Stomach (tissue), 9 donors: ENCODE measurements around the gene ADNP. TPM values are rescaled to one million over a fixed set of nuclear protein-coding genes. Genes with fewer than 3 reads are reported as not detected.

Experiments used
- DNase-seq, 2 donors: peaks; one replicate each; pipeline versions ENCODE4 v3.0.0 to v3.0.0-alpha.2; 2013 to 2019
- H3K27ac ChIP-seq, 5 donors: fragments of 200-600 bp in 4 of 5; sonication (generic) in 4 of 5; one replicate each; pipeline ENCODE4 v1.5.1; 2013 to 2019; ENCODE audit warnings: mild to moderate bottlenecking in 1 of 5, moderate library complexity in 1 of 5
- H3K27me3 ChIP-seq, 3 donors: fragments of 200-600 bp; sonication (generic); one replicate each; pipeline ENCODE4 v1.5.1; 2017 to 2019; ENCODE audit warnings: mixed run types in 1 of 3
- H3K36me3 ChIP-seq, 4 donors: fragments of 200-600 bp; sonication (generic); 1 replicate in 3 of 4; 2 replicates in 1 of 4; pipeline ENCODE4 v1.5.1; 2016 to 2019
- H3K4me1 ChIP-seq, 4 donors: fragments of 200-600 bp; sonication (generic); one replicate each; pipeline ENCODE4 v1.5.1; 2016 to 2019
- H3K4me3 ChIP-seq, 4 donors: fragments of 200-600 bp; sonication (generic) in 3 of 4; one replicate each; pipeline ENCODE4 v1.5.1; 2016 to 2019; ENCODE audit warnings: mild to moderate bottlenecking in 1 of 4
- H3K9me3 ChIP-seq, 4 donors: fragments of 200-600 bp; sonication (generic); one replicate each; pipeline ENCODE4 v1.5.1; 2016 to 2019
- CTCF ChIP-seq, 7 experiments: fragments of 450-650 bp in 4 of 7; fragments of 200-600 bp in 3 of 7; sonication (generic) in 3 of 7; IDR thresholded peaks; one replicate each; pipeline ENCODE4 v1.5.1; 2016 to 2019; ENCODE audit warnings: antibody characterized with exemption in 7 of 7, control low read depth in 2 of 7, mild to moderate bottlenecking in 1 of 7
- EP300 ChIP-seq: sonication (generic); formaldehyde crosslinking; IDR thresholded peaks from one replicate; pipeline ENCODE4 v1.6.1; 2017; ENCODE audit warnings: antibody characterized with exemption
- POLR2A ChIP-seq, 4 donors: fragments of 450-650 bp; IDR thresholded peaks; one replicate each; pipeline ENCODE4 v1.6.1; 2016; ENCODE audit warnings: antibody characterized with exemption in 4 of 4, control low read depth in 2 of 4, mild to moderate bottlenecking in 1 of 4, moderate library complexity in 1 of 4
- POLR2AphosphoS5 ChIP-seq, 3 donors: sonication (generic); formaldehyde crosslinking; IDR thresholded peaks; one replicate each; pipeline ENCODE4 v1.6.1; 2016; ENCODE audit warnings: antibody characterized with exemption in 3 of 3
- whole genome bisulfite sequencing, 5 donors: extraction: QIAGEN DNeasy Blood & Tissue Kit in 3 of 5; methylation state at CpG; one replicate each; pipeline versions ENCODE4 v1.1.5 to v1.1.7; 2013 to 2018; 5-methylcytosine and 5-hydroxymethylcytosine counted together
- intact Hi-C: fragments of 100-400 bp; cut with DNase I; formaldehyde crosslinking; loops from one replicate; pipeline ENCODE4 v1.15.1; 2023; ENCODE audit warnings: low total_unique reads
- polyA plus RNA-seq, 3 donors: library from polyadenylated mRNA; stranded (reverse); fragments of 200-250 nt; gene quantifications; one replicate each; pipeline ENCODE4 v1.2.3, GENCODE V29; 2013
- total RNA-seq, 5 donors: library from RNA; depleted of rRNA; stranded (reverse); fragments of >200 nt; gene quantifications; one replicate each; pipeline versions ENCODE4 v1.1.0 to v1.2.3, GENCODE V29; 2014 to 2016
- donor health status: healthy with polysubstance abuse.
- donor health status: Bipolar disorder and iron deficiency.
- donor health status: healthy.

The ADNP gene
- total and polyA plus RNA-seq, 8 donors, result 19.9 to 67.4 (median 48.5) TPM

GRCh38 chr20:50930976-50931305 is 296 bp downstream of the ADNP start:
- H3K36me3 ChIP-seq, result peaks cover 12 to 43% (median 29%) of the 10 kb centered on the region in 4 donors
- TF ChIP-seq POLR2A (IDR thresholded peaks at IDR 0.05) (no peak), EP300 (no peak), POLR2AphosphoS5 (IDR thresholded peaks at IDR 0.05) (no peak), CTCF (IDR thresholded peaks at IDR 0.05) (no peak)
- H3K27me3 ChIP-seq, result no peaks in the 10 kb centered on the region
- H3K9me3 ChIP-seq, result no peaks in the 10 kb centered on the region
- WGBS, 5 donors, result 0 to 2% (median 0%) methylated on average over 3 to 44 of the region's 45 CpGs
- H3K4me1 ChIP-seq, result peaks cover 25 to 52% (median 42%) of the 10 kb centered on the region in 4 donors
- peak overlapping the region; percentile 51 to 97 (median 85) for H3K4me3 ChIP-seq
- H3K27ac ChIP-seq, result peak overlapping the region; percentile 91 to 100 (median 99)
- intact Hi-C loops, result no loop called here
- no peak for DNase-seq

- 0 to 1% (median 0%) methylated on average over 16 to 79 of the region's 79 CpGs for WGBS, 5 donors
- peaks cover 6 to 37% (median 26%) of the 10 kb centered on the region in 4 donors for H3K36me3 ChIP-seq
- H3K9me3 ChIP-seq, result no peaks in the 10 kb centered on the region
- H3K4me3 ChIP-seq, result peak overlapping the region; percentile 82 to 97 (median 90)
- no peaks in the 10 kb centered on the region for H3K27me3 ChIP-seq
- intact Hi-C loops, result no loop called here
- TF ChIP-seq POLR2A (IDR thresholded peaks at IDR 0.05) (no peak), POLR2AphosphoS5 (IDR thresholded peaks at IDR 0.05) (no peak), EP300 (no peak), CTCF (IDR thresholded peaks at IDR 0.05) (no peak)
- peak overlapping the region; percentile 91 to 100 (median 99) for H3K27ac ChIP-seq
- H3K4me1 ChIP-seq, result peaks cover 31 to 58% (median 47%) of the 10 kb centered on the region in 4 donors
- peak; percentile 29 to 59 for DNase-seq
These were observed 880 bp downstream of the ADNP start for GRCh38 chr20:50930139-50930975.

DNA sequence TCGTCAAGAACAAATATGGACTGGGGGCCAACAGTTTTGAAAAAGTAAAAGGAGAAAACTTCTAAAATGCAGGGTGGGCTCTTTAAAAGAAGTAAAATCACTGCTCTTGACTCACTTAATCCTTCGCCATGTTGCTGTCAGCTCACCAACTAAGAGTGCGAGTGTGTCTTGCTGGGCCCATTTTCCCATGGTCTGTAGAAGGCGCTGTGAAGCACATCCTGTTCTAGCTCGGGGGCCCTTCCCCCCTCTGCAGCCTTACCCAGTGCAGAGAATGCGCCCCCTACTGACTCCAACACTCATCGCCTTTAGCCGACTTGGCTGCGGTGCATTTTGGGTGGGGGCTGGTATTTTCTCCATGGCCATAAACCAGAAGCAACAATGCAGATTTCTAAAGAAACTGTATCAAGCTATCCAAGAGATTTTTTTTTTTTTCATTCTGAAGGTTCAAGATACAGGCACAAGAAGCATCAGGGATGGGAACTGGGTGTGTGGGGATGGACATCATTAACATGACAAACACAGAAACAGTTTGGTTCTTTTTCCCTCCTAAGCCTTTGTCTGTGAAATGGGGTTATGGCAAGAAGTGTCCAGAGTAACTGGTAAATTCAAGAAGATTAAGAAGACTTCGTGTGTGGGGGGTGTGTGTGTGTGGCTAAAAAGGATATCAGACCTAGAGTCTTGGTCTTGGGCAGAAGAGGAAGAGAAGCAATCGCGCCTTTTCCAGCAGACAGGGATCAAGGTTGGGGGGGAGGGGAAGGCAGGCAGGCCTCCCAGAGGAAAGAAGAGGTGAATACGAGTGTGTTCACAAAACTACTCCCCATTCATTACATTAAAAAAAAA is 1.7 kb downstream of the ADNP start:
- peak overlapping the region; percentile 82 to 97 (median 90) for H3K4me3 ChIP-seq
- no peaks in the 10 kb centered on the region for H3K27me3 ChIP-seq
- 7 to 11% (median 9%) methylated on average over 13 of the region's 13 CpGs for WGBS, 5 donors
- DNase-seq, result peak; percentile 91 to 98
- peaks cover 34 to 67% (median 53%) of the 10 kb centered on the region in 4 donors for H3K4me1 ChIP-seq
- peak overlapping the region; percentile 80 to 100 (median 99) for H3K27ac ChIP-seq
- H3K36me3 ChIP-seq, result peaks cover 0 to 29% (median 18%) of the 10 kb centered on the region in 4 donors
- H3K9me3 ChIP-seq, result no peaks in the 10 kb centered on the region
- intact Hi-C loops, result no loop called here
- TF ChIP-seq EP300 (no peak), POLR2AphosphoS5 (IDR thresholded peaks at IDR 0.05) (peak; percentile 11 to 84 (median 51)), CTCF (IDR thresholded peaks at IDR 0.05) (peak in 5 of 7 experiments; percentile 58 to 86 (median 83)), POLR2A (IDR thresholded peaks at IDR 0.05) (no peak)

GRCh38 chr20:50928469-50928868 is 2.8 kb downstream of the ADNP start:
- Histone ChIP-seq H3K4me3 (peak overlapping the region in 2 of 4 donors; percentile 92 to 97), H3K4me1 (peaks cover 41 to 75% (median 58%) of the 10 kb centered on the region in 4 donors), H3K36me3 (peaks cover 0 to 23% (median 9%) of the 10 kb centered on the region in 4 donors), H3K27me3 (no peaks in the 10 kb centered on the region), H3K27ac (peak overlapping the region in 3 of 5 donors; percentile 80 to 99 (median 99)), H3K9me3 (no peaks in the 10 kb centered on the region)
- TF ChIP-seq CTCF (IDR thresholded peaks at IDR 0.05) (no peak), POLR2AphosphoS5 (IDR thresholded peaks at IDR 0.05) (no peak), POLR2A (IDR thresholded peaks at IDR 0.05) (no peak)
- peak in 1 of 2 donors; percentile 16 for DNase-seq
- intact Hi-C loops, result no loop called here
- WGBS, 5 donors, result 56 to 63% (median 62%) methylated on average over 5 of the region's 5 CpGs
